Urothelium cell line (cell line): Measurements from ENCODE around the gene GNPDA1.

Source experiments
- DNase-seq: peaks from one replicate; pipeline ENCODE4 v3.0.0; 2011; ENCODE audit warnings: low spot score, mixed read lengths
- FAIRE-seq: peaks from 2 replicates; lab custom pipeline; 2011; peaks lifted over from hg19 to GRCh38; lab: Jason Lieb, UNC

The GNPDA1 gene

GRCh38 chr5:141958546-141959172 is 54.2 kb downstream of the GNPDA1 start:
- DNase-seq (no peak), FAIRE-seq (no peak)

GRCh38 chr5:141958113-141958512 is 54.7 kb downstream of the GNPDA1 start, which contains the start of gene PCDH12:
PCDH12 (minus strand) TSS chr5:141958202; CDS start chr5:141957851, 351 bp downstream.
- DNase-seq (no peak), FAIRE-seq (no peak)

GRCh38 chr5:141957367-141957996 is 55.3 kb downstream of the GNPDA1 start:
- no peak for DNase-seq
- no peak for FAIRE-seq

- DNase-seq, result no peak
Measured at GRCh38 chr5:141954194-141954593, 58.6 kb downstream of the GNPDA1 start.

GRCh38 chr5:141952020-141952419 is 60.8 kb downstream of the GNPDA1 start:
- FAIRE-seq (no peak), DNase-seq (no peak)

More at GRCh38 chr5:141954194-141954593, 58.6 kb downstream of the GNPDA1 start:
- FAIRE-seq, result no peak

- DNase-seq (peak; percentile 19), FAIRE-seq (no peak)
Measured at GRCh38 chr5:141951332-141951781, 61.5 kb downstream of the GNPDA1 start.
